Hepatocyte (in vitro differentiated cells): ENCODE results near the gene GRM6.

Experiments
- EZH2 ChIP-seq: fragments of 200-600 bp; sonication (generic); IDR thresholded peaks from 2 replicates; pipeline ENCODE4 v1.6.1; 2016; ENCODE audit warnings: antibody characterized with exemption, mild to moderate bottlenecking, borderline replicate concordance
- TF ChIP-seq, protein P1 (sequence below): fragments of 200-600 bp; sonication (generic); IDR thresholded peaks from 2 replicates; pipeline ENCODE4 v1.5.1; 2016; ENCODE audit warnings: antibody characterized with exemption, mild to moderate bottlenecking; ENCODE audit not compliant: poor library complexity

DNA sequence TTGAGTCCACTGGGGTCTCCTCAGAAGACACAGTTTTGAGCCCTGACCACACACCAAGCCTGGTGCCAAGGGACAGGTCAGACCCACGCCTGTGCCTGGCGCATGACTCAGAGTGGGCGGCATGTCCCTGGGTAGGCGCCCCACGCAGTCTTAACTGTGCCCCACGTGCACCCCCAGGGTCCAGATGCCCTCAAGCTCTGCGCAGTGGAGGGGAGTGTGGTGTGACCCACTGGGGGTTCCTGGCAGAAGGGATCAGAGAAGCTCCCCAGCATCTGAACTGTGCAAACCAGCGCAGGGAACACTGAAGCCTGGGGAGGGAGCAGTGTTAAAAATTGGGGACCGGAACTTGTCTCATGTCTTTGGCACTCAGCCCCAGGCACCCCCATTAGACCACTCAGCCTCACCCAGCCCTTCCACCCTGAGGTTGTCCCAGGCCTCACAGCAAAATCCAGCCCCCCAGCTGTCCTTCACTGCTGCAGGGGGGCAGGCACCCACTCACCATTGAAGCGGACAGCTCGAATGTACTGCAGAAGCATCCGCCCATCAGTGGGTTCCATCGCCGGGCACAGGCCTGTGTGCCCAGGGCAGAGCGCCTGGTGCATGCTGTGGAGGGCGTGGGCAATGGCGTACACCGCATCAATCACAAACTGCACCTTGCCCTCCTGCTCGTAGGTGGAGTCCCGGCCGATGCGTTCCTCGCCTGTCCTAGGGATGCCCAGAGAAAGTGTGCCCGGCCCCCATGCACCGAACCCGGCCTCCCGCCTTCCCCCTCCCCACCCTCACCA, 6.5 kb downstream of the GRM6 start:
- TF ChIP-seq, protein P1, sequence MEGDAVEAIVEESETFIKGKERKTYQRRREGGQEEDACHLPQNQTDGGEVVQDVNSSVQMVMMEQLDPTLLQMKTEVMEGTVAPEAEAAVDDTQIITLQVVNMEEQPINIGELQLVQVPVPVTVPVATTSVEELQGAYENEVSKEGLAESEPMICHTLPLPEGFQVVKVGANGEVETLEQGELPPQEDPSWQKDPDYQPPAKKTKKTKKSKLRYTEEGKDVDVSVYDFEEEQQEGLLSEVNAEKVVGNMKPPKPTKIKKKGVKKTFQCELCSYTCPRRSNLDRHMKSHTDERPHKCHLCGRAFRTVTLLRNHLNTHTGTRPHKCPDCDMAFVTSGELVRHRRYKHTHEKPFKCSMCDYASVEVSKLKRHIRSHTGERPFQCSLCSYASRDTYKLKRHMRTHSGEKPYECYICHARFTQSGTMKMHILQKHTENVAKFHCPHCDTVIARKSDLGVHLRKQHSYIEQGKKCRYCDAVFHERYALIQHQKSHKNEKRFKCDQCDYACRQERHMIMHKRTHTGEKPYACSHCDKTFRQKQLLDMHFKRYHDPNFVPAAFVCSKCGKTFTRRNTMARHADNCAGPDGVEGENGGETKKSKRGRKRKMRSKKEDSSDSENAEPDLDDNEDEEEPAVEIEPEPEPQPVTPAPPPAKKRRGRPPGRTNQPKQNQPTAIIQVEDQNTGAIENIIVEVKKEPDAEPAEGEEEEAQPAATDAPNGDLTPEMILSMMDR, result no peak
- TF ChIP-seq EZH2, result no peak
